HL-60 (cell line): ENCODE measurements around the gene PXDN.

ENCODE experiments used
- CTCF ChIP-seq: IDR thresholded peaks from one replicate; pipeline ENCODE4 v1.5.1; 2011; ENCODE audit warnings: low read length, control low read depth, inconsistent platforms; ENCODE audit not compliant: insufficient read depth
- POLR2AphosphoS5 ChIP-seq: IDR thresholded peaks from 2 replicates; pipeline ENCODE4 v1.6.1; 2012; ENCODE audit warnings: low read depth
- SPI1 ChIP-seq: IDR thresholded peaks from 2 replicates; pipeline ENCODE4 v1.6.1; 2012; ENCODE audit warnings: low read depth, mild to moderate bottlenecking, borderline replicate concordance

- TF ChIP-seq CTCF = no peak
- TF ChIP-seq SPI1 = no peak
- no peak for TF ChIP-seq POLR2AphosphoS5
These were observed 130.5 kb downstream of the PXDN start for GRCh38 chr2:1613731-1614354.
